ENCODE results near the gene TTN.

- TF ChIP-seq SUZ12 (IDR thresholded peaks at IDR 0.05) (no peak), FOXM1 (IDR thresholded peaks at IDR 0.05; ENCODE audit: borderline replicate concordance) (no peak), L3MBTL2 (conservative IDR thresholded peaks at IDR 0.05) (no peak), ARNT (IDR thresholded peaks at IDR 0.05) (no peak), FOXK2 (IDR thresholded peaks at IDR 0.05) (no peak), ZNF384 (IDR thresholded peaks at IDR 0.05) (no peak)
Measured at GRCh38 chr2:178756343-178756742, 50.9 kb downstream of the TTN start.
